ENCODE measurements around the gene REV3L. TPM values are rescaled to one million over a fixed set of nuclear protein-coding genes. Genes with fewer than 3 reads are reported as not detected.

REV3L gene
- total and polyA plus RNA-seq, 8 donors, result 29.3 to 68.6 (median 57.4) TPM

GRCh38 chr6:111503660-111504059 is 20.6 kb upstream of the REV3L start:
- ATAC-seq (no peak), DNase-seq (no peak)
- Histone ChIP-seq H3K9me3 (no peaks in the 10 kb centered on the region), H3K36me3 (no peaks in the 10 kb centered on the region), H3K27ac (no peak overlapping the region), H3K4me3 (no peak overlapping the region), H3K4me1 (no peaks in the 10 kb centered on the region), H3K27me3 (no peaks in the 10 kb centered on the region)
- intact Hi-C loops (cut with DNase I), result no loop called here
- TF ChIP-seq, protein P1, sequence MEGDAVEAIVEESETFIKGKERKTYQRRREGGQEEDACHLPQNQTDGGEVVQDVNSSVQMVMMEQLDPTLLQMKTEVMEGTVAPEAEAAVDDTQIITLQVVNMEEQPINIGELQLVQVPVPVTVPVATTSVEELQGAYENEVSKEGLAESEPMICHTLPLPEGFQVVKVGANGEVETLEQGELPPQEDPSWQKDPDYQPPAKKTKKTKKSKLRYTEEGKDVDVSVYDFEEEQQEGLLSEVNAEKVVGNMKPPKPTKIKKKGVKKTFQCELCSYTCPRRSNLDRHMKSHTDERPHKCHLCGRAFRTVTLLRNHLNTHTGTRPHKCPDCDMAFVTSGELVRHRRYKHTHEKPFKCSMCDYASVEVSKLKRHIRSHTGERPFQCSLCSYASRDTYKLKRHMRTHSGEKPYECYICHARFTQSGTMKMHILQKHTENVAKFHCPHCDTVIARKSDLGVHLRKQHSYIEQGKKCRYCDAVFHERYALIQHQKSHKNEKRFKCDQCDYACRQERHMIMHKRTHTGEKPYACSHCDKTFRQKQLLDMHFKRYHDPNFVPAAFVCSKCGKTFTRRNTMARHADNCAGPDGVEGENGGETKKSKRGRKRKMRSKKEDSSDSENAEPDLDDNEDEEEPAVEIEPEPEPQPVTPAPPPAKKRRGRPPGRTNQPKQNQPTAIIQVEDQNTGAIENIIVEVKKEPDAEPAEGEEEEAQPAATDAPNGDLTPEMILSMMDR (IDR thresholded peaks at IDR 0.05), result no peak

- Histone ChIP-seq H3K4me3 (no peak overlapping the region), H3K27me3 (no peaks in the 10 kb centered on the region), H3K9me3 (no peaks in the 10 kb centered on the region), H3K27ac (no peak overlapping the region), H3K36me3 (no peaks in the 10 kb centered on the region), H3K4me1 (no peaks in the 10 kb centered on the region)
- intact Hi-C loops (cut with DNase I), result no loop called here
- TF ChIP-seq, protein P1 (IDR thresholded peaks at IDR 0.05), result no peak
- ATAC-seq (no peak), DNase-seq (no peak)
Observed at GRCh38 chr6:111503194-111503593, 20.2 kb upstream of the REV3L start.

GRCh38 chr6:111502154-111502553 is 19.1 kb upstream of the REV3L start:
- TF ChIP-seq, protein P1 (IDR thresholded peaks at IDR 0.05), result no peak
- no peak for ATAC-seq
- intact Hi-C loops (cut with DNase I), result no loop called here

DNA sequence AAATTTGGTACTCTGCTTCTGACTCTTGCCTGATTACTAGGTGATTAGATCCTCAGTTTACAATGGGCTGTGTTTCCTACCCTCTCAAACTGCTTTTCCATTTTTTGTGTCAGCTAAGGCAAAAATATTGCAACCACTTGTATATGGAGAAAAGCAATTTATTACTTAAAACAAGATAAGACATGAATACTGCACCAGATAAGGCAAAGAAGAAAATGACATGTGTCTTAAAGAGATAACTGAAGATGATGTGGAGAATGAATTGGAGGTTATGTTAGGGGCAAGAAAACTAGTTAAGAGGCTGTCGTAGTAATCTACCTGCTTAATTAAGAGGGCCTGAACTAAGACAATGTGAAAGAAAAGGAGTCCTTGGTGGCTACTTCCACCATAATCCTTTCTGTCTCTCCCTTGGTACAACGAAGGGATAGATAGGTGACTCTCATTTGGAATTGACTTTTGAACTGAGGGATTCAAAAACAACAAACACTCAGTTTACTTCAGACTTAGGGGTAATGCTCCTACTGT is 16.3 kb upstream of the REV3L start:
- TF ChIP-seq, protein P1 (IDR thresholded peaks at IDR 0.05), result no peak
- H3K4me1 ChIP-seq, result no peaks in the 10 kb centered on the region
- H3K9me3 ChIP-seq, result no peaks in the 10 kb centered on the region

More at GRCh38 chr6:111502154-111502553, 19.1 kb upstream of the REV3L start:
- no peak for DNase-seq
- Histone ChIP-seq H3K4me1 (no peaks in the 10 kb centered on the region), H3K9me3 (no peaks in the 10 kb centered on the region), H3K27ac (no peak overlapping the region), H3K4me3 (no peak overlapping the region), H3K27me3 (no peaks in the 10 kb centered on the region), H3K36me3 (no peaks in the 10 kb centered on the region)

DNA sequence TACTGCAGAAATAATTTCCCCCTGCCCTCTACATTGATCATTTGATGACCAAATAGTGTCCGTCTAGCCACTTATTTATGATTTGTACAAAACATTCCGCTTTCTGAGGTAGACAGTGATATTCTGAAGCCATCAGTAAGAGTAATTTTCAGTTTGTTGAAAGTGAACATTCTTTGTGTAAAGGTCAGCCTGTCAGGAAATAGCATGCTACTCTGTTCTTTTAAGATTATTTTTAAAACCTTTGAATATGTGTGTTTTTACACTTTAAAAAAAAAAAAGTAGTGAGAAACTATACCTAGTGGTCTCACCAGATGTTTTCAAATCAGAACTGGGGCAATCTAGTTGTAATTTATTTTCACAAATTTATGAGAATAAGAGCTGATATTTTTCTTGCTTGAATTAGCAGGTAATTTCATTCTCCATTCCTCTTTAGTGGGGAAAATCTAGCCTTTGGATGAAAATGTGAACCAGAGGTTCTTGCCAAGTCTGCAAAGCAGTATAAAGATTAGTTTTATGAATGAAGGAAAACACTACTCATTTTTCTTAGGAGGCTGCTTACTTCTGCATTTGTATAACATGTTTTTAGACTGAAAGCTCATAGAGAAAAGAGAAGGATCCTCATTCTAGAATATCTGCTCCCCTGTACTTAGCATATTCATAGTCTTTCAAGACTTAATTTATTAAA is 12.1 kb upstream of the REV3L start:
- Histone ChIP-seq H3K4me1 (no peaks in the 10 kb centered on the region), H3K36me3 (no peaks in the 10 kb centered on the region), H3K9me3 (no peaks in the 10 kb centered on the region), H3K27ac (no peak overlapping the region), H3K27me3 (no peaks in the 10 kb centered on the region), H3K4me3 (no peak overlapping the region)
- intact Hi-C loops (cut with DNase I), result no loop called here
- ATAC-seq, result no peak
- TF ChIP-seq, protein P1 (IDR thresholded peaks at IDR 0.05), result no peak
- DNase-seq, result no peak

More for the DNA sequence above, 16.3 kb upstream of the REV3L start:
- intact Hi-C loops (cut with DNase I), result no loop called here
- ATAC-seq, result no peak
- H3K36me3 ChIP-seq, result no peaks in the 10 kb centered on the region
- DNase-seq, result no peak
- H3K4me3 ChIP-seq, result no peak overlapping the region
- no peaks in the 10 kb centered on the region for H3K27me3 ChIP-seq
- no peak overlapping the region for H3K27ac ChIP-seq

Measured in left lung (tissue), 10 donors.